HUES64 (cell line): Measurements from ENCODE around the gene KLHL18.
"Not testable (repeated sequence)": the region's sequence is repeated elsewhere in the genome, so short reads cannot be mapped to it uniquely, and the experiment has no call there.

Experiments
- H3K27ac ChIP-seq: 2 replicates; pipeline ENCODE4 v1.7.0; 2013; ENCODE audit warnings: low read depth, low read length, inconsistent platforms
- H3K27me3 ChIP-seq: 2 replicates; pipeline ENCODE4 v1.6.1; 2013; ENCODE audit warnings: mild to moderate bottlenecking, low read length; ENCODE audit not compliant: insufficient read depth
- H3K36me3 ChIP-seq: 2 replicates; pipeline ENCODE4 v1.6.1; 2013; ENCODE audit warnings: mild to moderate bottlenecking, low read length; ENCODE audit not compliant: insufficient read depth
- H3K4me1 ChIP-seq: 2 replicates; pipeline ENCODE4 v1.6.1; 2013; ENCODE audit warnings: mild to moderate bottlenecking, low read length, moderate library complexity; ENCODE audit not compliant: insufficient read depth
- H3K4me3 ChIP-seq: 2 replicates; pipeline ENCODE4 v1.5.1; 2013; ENCODE audit warnings: mild to moderate bottlenecking, low read length, moderate library complexity
- H3K9ac ChIP-seq: 2 replicates; pipeline ENCODE4 v1.6.1; 2013; ENCODE audit warnings: mild to moderate bottlenecking, low read depth, low read length
- H3K9me3 ChIP-seq: 2 replicates; pipeline ENCODE4 v1.6.1; 2013; ENCODE audit warnings: low read depth, low read length; ENCODE audit not compliant: insufficient read depth
- WGBS: fragments of 150-250, 120-280 bp; methylation state at CpG from one replicate; pipeline ENCODE4 v1.1.7; 2013; ENCODE audit warnings: missing lambda C conversion rate; 5-methylcytosine and 5-hydroxymethylcytosine counted together

KLHL18 gene

GRCh38 chr3:47315069-47315647, 32.4 kb downstream of the KLHL18 start:
- WGBS: 90% methylated on average over 5 of the region's 5 CpGs
- Histone ChIP-seq H3K9me3 (no peaks in the 10 kb centered on the region), H3K4me1 (no peaks in the 10 kb centered on the region), H3K27me3 (no peaks in the 10 kb centered on the region), H3K9ac (no peak overlapping the region), H3K27ac (no peak overlapping the region), H3K36me3 (peaks cover 10% of the 10 kb centered on the region), H3K4me3 (no peak overlapping the region)

GRCh38 chr3:47316151-47316550, 33.4 kb downstream of the KLHL18 start:
- peaks cover 19% of the 10 kb centered on the region for H3K36me3 ChIP-seq
- not testable (repeated sequence) for H3K9ac ChIP-seq, H3K27me3 ChIP-seq, H3K4me1 ChIP-seq, H3K9me3 ChIP-seq, H3K4me3 ChIP-seq, H3K27ac ChIP-seq
- WGBS: 100% methylated on average over 1 of the region's 1 CpG

- Histone ChIP-seq H3K36me3 (peaks cover 44% of the 10 kb centered on the region), H3K4me1 (no peaks in the 10 kb centered on the region), H3K9me3 (no peaks in the 10 kb centered on the region), H3K4me3 (no peak overlapping the region), H3K9ac (no peak overlapping the region), H3K27me3 (no peaks in the 10 kb centered on the region), H3K27ac (no peak overlapping the region)
- WGBS: 96% methylated on average over 1 of the region's 1 CpG
These were observed 36.2 kb downstream of the KLHL18 start for GRCh38 chr3:47318916-47319315.

DNA sequence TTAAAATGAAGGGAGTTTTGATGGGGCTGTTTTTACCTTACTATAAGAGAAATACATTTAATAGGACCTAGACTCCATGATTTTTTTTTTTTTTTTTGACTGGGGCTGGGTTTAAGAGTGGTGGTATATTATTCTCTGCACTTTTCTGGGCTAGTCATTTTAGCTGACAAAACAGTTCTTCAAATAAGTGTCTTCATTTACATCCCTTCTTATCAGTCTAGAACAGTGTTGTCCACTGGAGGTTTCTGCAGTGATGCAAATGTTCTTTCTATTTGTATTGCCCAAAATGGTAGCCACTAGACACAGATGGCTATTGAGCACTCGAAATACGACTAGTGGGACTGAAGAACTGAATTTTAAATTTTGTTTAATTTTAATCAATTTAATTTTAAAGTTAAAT, 37.2 kb downstream of the KLHL18 start:
- Histone ChIP-seq H3K9ac (no peak overlapping the region), H3K4me3 (no peak overlapping the region), H3K27ac (no peak overlapping the region), H3K27me3 (no peaks in the 10 kb centered on the region), H3K4me1 (no peaks in the 10 kb centered on the region), H3K36me3 (peaks cover 52% of the 10 kb centered on the region), H3K9me3 (no peaks in the 10 kb centered on the region)
- WGBS: 50% methylated on average over 2 of the region's 2 CpGs

GRCh38 chr3:47323431-47324277, 40.9 kb downstream of the KLHL18 start:
- no peaks in the 10 kb centered on the region for H3K4me1 ChIP-seq
- WGBS: 93% methylated on average over 8 of the region's 8 CpGs
- no peaks in the 10 kb centered on the region for H3K9me3 ChIP-seq
- H3K9ac ChIP-seq: no peak overlapping the region
- no peak overlapping the region for H3K4me3 ChIP-seq
- H3K27me3 ChIP-seq: no peaks in the 10 kb centered on the region
- H3K27ac ChIP-seq: no peak overlapping the region
- peaks cover 77% of the 10 kb centered on the region for H3K36me3 ChIP-seq

DNA sequence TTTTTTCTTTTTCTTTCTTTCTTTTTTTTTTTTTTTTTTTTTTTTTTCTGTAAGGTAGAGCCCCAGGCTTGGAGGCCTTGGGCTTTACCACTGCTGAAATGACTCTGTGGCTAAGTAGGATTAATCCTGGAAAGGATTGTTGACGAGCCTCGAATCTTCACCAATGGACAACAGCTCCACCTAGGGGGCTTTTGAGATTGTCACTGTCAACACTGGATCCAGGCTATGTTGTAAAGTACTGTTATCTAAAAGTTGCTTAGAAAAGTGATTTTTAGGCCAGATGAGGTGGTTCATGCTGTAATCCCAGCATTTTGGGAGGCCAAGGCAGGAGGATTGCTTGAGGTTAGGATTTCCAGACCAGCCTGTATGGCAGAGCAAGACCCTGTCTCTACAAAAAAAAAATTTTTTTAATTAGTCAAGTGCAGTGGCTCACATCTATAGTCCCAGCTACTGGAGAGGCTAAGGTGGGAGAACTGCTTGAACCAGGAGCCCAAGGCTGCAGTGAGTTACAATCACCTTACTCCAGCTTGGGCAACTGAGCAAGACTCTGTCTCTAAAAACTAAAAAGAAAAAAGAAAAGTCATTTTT, 41.6 kb downstream of the KLHL18 start:
- Histone ChIP-seq H3K4me1 (no peaks in the 10 kb centered on the region), H3K27me3 (no peaks in the 10 kb centered on the region), H3K9me3 (no peaks in the 10 kb centered on the region), H3K4me3 (no peak overlapping the region), H3K27ac (no peak overlapping the region), H3K9ac (no peak overlapping the region), H3K36me3 (peaks cover 81% of the 10 kb centered on the region)
- 16% methylated on average over 2 of the region's 2 CpGs for WGBS

GRCh38 chr3:47333907-47334306, 51.2 kb downstream of the KLHL18 start:
- H3K36me3 ChIP-seq: peaks cover 86% of the 10 kb centered on the region
- H3K4me1 ChIP-seq: no peaks in the 10 kb centered on the region
- H3K9me3 ChIP-seq: no peaks in the 10 kb centered on the region
- H3K4me3 ChIP-seq: no peak overlapping the region
- WGBS: 89% methylated on average over 3 of the region's 3 CpGs
- H3K27me3 ChIP-seq: no peaks in the 10 kb centered on the region
- H3K27ac ChIP-seq: no peak overlapping the region
- H3K9ac ChIP-seq: no peak overlapping the region

GRCh38 chr3:47337656-47338055, 54.9 kb downstream of the KLHL18 start:
- no peak overlapping the region for H3K9ac ChIP-seq
- no peaks in the 10 kb centered on the region for H3K9me3 ChIP-seq
- peaks cover 87% of the 10 kb centered on the region for H3K36me3 ChIP-seq
- WGBS: 91% methylated on average over 5 of the region's 5 CpGs
- H3K27me3 ChIP-seq: no peaks in the 10 kb centered on the region
- no peak overlapping the region for H3K4me3 ChIP-seq
- no peak overlapping the region for H3K27ac ChIP-seq
- H3K4me1 ChIP-seq: no peaks in the 10 kb centered on the region

DNA sequence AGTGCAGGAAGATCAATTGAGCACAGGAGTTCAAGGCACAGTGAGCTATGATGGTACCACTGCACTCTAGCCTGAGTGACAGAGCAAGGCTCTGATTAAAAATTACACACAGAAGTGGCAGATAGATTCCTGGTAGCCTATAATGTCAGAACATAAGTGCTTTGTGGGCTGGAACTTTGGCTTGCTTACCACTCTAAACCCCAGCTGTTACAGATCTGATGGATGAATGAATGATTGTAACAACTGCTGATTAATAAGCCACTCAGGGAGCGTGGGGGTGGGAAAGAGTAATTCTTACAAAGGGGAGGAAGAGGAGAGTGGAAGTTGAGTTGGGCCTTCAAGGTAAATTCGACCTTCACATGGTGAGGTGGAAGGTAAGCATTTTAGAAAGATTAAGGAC, 57.2 kb downstream of the KLHL18 start:
- no peaks in the 10 kb centered on the region for H3K4me1 ChIP-seq
- no peaks in the 10 kb centered on the region for H3K27me3 ChIP-seq
- peaks cover 88% of the 10 kb centered on the region for H3K36me3 ChIP-seq
- WGBS: 92% methylated on average over 2 of the region's 2 CpGs
- H3K4me3 ChIP-seq: no peak overlapping the region
- no peaks in the 10 kb centered on the region for H3K9me3 ChIP-seq
- H3K27ac ChIP-seq: no peak overlapping the region
- no peak overlapping the region for H3K9ac ChIP-seq

DNA sequence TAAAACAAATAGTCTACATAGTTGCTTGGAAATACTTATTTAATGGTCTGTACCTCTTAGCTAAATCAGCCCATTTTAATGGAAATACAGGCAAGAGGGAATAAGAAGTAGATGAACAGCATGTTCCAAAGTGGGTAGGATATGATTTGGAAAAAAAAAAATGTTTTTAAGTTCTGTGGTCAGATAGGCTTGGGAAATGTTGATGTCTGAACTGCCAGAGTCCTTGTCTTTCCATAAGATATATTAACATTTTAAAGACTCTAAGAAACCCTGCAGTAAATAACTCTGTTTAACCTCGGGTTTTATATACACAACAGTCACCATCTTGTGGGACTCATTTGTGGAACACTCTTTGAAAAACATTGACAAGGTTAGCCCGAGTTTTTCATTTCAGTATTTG, 58.1 kb downstream of the KLHL18 start:
- Histone ChIP-seq H3K9me3 (no peaks in the 10 kb centered on the region), H3K9ac (no peak overlapping the region), H3K27ac (no peak overlapping the region), H3K4me3 (no peak overlapping the region), H3K36me3 (peaks cover 90% of the 10 kb centered on the region), H3K27me3 (no peaks in the 10 kb centered on the region), H3K4me1 (no peaks in the 10 kb centered on the region)
- 90% methylated on average over 1 of the region's 2 CpGs for WGBS

- Histone ChIP-seq H3K4me1 (no peaks in the 10 kb centered on the region), H3K9me3 (no peaks in the 10 kb centered on the region), H3K36me3 (peaks cover 82% of the 10 kb centered on the region), H3K9ac (no peak overlapping the region), H3K27ac (no peak overlapping the region), H3K4me3 (no peak overlapping the region), H3K27me3 (no peaks in the 10 kb centered on the region)
- 88% methylated on average over 2 of the region's 2 CpGs for WGBS
These were observed 59.4 kb downstream of the KLHL18 start for GRCh38 chr3:47342151-47342550.
